HG03045 (cell line): Measurements from ENCODE around the gene PTH2.

ENCODE experiments used
- ATAC-seq: cut with Tn5 transposase; IDR thresholded peaks from one replicate; pipeline ENCODE4 v1.9.1; 2021; ENCODE audit warnings: mild to moderate bottlenecking, moderate library complexity; ENCODE audit not compliant: unreplicated experiment

Gene PTH2

GRCh38 chr19:49415102-49415809 is 8.0 kb downstream of the PTH2 start:
- ATAC-seq: no peak

- no peak for ATAC-seq
Measured at GRCh38 chr19:49414256-49414655, 9.0 kb downstream of the PTH2 start.

DNA sequence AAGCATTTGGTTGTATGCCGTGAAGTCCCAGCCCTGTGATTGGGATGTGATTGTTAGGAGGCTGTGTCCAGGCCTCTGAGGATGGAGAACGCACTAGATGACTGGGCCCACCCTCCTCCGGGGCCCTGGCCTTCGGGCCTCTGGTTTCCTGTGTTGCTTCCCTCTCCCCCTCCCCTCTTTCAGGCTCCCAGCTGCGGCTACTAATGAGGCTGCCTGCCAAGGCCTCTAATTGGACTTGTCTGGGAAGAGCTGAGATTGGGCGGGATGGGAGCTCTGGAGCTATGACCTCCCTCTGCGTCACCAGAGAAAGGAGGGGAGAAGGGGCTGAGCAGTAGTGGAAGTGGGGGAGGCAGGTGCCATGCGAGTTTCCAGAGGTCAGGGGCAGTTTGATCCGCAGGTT is 9.9 kb downstream of the PTH2 start:
- no peak for ATAC-seq

GRCh38 chr19:49411681-49412326 is 11.4 kb downstream of the PTH2 start:
- ATAC-seq: no peak

DNA sequence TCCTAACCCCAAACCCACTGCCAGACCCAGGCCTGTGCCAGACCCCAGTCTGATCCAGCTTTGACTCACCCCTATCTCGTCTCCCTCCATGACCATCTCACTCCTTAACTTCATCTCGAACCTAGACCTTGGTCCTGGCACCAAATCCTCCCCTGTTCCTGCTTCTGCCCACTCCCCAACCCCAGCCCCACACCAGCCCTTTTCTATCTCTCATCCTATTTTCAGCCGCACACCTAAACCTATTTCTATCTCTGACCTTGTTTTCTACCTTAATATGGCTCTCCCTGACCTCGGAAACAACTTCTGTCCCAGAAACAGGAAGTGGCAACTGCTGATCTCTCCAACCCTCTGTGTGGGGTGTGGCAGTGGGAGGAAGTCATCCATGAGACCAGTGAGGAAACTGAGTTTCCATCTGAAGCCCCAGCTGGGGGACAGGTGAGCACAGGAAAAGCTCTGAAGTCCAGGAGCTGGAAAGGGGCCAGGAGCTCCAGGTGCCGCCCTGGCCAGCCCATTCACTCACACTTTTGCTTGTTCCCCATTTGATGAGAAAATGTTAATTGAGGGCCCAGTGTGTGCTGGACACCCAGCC is 13.7 kb downstream of the PTH2 start:
- ATAC-seq: no peak

DNA sequence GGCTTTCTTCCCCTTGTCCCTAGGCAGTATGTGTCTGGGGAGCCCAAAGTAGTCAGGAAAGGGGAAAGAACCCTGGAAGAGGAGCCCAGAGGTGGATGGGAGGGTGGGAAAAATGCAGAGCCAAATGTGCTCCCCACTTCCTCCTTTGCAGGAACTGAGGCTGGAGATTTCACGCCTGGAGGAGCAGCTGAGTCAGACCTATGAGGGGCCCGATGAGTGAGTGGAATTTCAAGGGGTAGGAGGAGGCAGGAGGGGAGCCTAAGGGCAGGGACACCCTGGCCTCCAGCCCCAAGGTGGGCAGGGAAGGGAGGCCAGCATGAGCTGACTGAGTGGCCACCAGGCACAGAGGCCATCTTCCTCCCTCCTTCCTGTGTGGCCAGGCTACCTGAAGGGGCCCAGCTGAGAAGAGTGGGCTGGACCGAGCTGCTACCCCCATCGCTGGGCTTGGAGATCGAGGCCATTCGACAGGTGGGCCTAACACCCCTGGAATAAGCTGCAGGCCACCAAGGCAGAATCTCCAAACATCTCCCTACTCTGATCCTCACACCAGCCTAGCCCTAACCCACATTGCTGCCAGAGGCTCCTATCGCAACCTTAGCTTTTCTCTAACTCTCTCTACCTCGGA is 14.3 kb downstream of the PTH2 start:
- ATAC-seq: no peak

DNA sequence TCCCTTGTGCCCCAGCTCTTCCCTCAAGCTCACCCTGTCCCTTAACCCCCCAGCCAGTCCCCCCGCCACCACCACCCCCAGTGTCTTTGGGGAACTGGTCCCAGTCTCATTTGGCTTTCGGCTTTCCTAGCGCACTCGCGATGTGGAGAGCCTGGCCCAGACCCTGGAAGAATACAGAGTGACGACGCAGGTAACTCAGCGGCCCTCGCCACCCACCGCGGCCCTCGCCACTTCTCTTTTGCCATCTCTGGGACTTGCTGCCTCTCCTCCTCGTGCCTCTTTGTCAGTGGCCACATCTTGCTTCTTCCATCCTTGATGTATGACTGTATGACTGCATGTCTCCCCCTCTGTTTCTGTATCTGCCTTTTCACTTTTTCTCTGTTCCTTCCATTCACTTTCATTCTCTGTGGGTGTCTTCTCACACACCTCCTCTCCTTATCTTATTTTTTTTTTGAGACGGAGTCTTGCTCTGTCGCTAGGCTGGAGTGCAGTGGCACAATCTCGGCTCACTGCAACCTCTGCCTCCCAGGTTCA is 15.7 kb downstream of the PTH2 start:
- ATAC-seq: no peak

- ATAC-seq: no peak
Measured at GRCh38 chr19:49407079-49407478, 16.2 kb downstream of the PTH2 start.

GRCh38 chr19:49403404-49404187 is 19.6 kb downstream of the PTH2 start:
- no peak for ATAC-seq

- ATAC-seq: no peak
Measured at GRCh38 chr19:49400029-49400428, 23.2 kb downstream of the PTH2 start.

- ATAC-seq: no peak
Measured at GRCh38 chr19:49398931-49399330, 24.3 kb downstream of the PTH2 start.

GRCh38 chr19:49398001-49398615 is 25.1 kb downstream of the PTH2 start:
- no peak for ATAC-seq

DNA sequence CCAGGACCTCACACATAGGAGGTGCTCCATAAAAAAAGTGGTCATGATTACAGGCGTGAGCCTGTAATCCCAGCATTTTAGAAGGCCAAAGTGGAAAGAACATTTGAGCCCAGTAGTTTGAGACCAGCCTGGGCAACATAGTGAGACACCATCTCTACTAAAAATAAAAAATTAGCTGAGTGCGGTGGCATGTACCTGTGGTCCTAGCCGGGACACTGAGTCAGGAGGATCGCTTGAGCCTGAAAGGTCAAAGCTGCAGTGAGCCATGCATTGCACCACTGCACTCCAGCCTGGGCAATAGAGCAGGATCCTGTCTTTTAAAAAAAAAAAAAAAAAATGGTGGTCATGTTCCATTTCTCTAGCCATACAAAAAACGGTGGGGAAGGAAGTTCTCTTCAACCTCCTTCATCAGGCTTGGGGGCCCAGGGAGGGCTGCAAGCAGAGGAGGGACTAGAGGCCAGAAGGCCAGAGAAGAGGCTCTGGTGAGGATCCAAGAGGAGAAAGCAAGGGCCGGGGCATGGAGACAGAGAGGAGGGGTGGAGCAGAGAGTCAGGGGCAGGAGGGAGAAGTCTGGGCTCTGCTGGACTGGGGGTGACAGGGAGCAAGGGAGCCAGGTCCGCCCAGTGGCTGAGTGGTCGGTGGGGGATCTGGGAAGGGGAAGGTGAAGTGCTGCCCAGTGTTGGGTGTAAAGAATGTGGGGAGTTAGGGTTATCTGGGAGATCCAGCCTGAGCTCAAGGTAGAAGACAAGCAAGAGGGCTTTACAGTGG is 26.3 kb downstream of the PTH2 start:
- no peak for ATAC-seq

GRCh38 chr19:49395581-49396407 is 27.4 kb downstream of the PTH2 start:
- no peak for ATAC-seq

GRCh38 chr19:49393881-49394280 is 29.4 kb downstream of the PTH2 start:
- ATAC-seq: no peak

GRCh38 chr19:49391581-49392399 is 31.5 kb downstream of the PTH2 start:
- ATAC-seq: no peak

- ATAC-seq: no peak
Measured at GRCh38 chr19:49390929-49391359, 32.3 kb downstream of the PTH2 start.
